HG03135 (cell line): ENCODE results near the gene SLC36A1.

ENCODE experiments used
- ATAC-seq: cut with Tn5 transposase; IDR thresholded peaks from one replicate; pipeline ENCODE4 v1.9.1; 2021; ENCODE audit warnings: mild to moderate bottlenecking, moderate library complexity; ENCODE audit not compliant: unreplicated experiment

Gene SLC36A1

GRCh38 chr5:151451626-151452520 is 4.5 kb downstream of the SLC36A1 start:
- no peak for ATAC-seq

- ATAC-seq: no peak
Measured at GRCh38 chr5:151454166-151454565, 6.8 kb downstream of the SLC36A1 start.

- no peak for ATAC-seq
Measured at GRCh38 chr5:151454889-151455288, 7.5 kb downstream of the SLC36A1 start.

- ATAC-seq: no peak
Measured at GRCh38 chr5:151456321-151456940, 9.0 kb downstream of the SLC36A1 start.

- no peak for ATAC-seq
Measured at GRCh38 chr5:151458314-151458713, 10.9 kb downstream of the SLC36A1 start.

DNA sequence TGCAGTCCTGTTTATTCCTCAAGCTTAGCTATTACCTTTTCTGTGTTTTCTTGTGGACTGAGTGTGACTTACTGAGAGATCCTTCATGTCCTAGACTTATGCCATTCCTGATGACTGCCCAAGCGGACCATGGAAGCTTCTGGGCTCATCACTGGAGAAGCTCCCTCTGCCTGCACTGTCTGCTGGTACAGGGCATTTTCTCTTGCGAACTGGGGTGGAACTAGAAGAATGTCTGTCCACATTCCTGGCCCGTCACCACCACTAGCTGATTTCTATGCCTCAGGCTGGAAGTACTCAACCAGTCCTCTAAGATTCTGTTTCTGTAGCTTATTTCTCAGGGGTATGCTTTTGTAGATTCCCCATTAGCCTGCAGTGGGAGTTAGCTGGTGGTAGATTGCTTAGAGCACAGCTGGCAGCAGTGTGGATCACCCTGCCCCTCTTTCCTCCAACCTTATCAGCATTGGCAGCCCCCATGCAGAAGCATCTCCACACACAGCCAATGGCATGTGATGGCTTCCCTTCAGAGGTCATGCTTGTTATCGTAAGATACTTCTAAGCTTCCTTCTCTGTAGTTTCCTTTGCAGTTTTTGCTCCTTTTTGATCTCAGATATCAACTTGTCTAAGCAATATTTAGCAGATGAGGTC is 12.4 kb downstream of the SLC36A1 start:
- ATAC-seq: no peak

DNA sequence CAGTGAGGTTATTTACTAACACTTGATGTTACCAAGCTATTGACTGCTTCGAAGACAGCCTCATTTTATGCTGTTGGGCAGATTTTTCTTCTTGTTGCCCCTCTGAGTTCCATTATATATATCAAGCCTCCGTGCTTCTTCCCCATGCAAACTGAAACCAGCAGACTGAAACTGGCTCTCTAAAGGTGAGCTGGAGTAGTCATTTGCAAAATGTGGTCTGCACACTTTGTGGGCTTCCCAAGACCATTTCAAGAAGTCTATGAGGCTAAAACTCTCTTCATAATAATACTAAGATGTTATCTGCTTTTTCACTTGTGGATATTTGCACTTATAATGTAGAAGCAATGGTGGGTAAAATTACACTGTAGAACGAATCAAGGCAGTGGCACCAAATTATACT is 13.9 kb downstream of the SLC36A1 start:
- peak; percentile 86 for ATAC-seq

DNA sequence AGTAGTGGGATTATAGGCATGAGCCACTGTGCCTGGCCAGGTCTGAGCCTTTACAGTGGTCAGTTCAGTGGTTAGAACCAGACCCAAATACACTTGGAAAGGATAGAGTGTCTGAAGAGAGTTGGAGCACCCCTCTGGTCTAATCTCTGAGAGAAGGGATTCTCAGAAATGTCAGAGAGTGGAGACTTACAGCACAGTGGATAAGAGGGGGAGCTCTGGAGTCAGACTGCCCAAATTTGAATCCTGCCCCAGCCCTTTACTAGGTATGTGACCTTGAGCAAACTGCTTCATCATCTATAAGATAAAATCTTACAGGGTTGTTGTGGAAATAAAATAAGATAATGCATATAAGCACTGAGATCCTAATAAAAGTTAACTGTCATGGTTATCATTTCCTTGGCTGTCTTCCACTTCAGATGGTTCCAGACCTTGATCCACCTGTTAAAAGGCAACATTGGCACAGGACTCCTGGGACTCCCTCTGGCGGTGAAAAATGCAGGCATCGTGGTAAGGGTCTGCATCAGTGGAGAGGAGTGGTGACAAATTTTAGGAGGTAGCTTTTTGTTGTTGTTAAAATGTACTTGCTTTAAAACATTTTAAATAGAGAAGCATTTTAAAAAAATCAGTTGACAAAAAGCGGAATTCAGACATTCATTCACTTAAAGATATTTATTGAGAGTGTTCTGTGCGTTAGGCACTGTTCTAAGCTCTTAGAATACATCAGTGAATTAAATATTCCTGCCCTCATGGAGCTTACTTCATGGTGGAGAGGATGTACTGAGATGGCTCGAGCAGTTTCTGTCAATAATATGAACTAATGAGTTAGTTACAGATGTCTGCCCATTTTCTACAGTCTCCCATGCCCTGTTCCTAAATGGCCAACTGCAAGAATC is 16.0 kb downstream of the SLC36A1 start:
- ATAC-seq: no peak

- ATAC-seq: no peak
Measured at GRCh38 chr5:151464101-151464500, 16.7 kb downstream of the SLC36A1 start.

DNA sequence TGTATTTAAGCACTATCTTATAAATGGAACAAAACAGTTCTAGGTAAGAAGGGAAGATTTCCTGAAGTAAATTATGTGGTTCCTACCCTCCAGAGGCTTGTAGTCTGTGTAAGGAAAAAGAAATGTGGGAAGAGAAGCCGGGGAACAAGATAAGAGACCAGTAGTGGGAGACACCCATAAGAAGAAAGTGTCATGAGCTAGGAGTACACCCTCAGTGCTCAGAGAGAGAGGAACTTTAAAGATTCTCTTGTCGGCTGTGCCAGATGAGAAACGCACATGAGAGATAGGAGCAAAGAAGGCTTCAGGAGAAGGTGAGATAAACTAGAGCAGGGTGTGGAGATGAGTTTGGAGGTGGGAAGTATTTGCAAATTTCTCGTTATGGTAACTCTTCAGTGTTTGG is 18.1 kb downstream of the SLC36A1 start:
- no peak for ATAC-seq

DNA sequence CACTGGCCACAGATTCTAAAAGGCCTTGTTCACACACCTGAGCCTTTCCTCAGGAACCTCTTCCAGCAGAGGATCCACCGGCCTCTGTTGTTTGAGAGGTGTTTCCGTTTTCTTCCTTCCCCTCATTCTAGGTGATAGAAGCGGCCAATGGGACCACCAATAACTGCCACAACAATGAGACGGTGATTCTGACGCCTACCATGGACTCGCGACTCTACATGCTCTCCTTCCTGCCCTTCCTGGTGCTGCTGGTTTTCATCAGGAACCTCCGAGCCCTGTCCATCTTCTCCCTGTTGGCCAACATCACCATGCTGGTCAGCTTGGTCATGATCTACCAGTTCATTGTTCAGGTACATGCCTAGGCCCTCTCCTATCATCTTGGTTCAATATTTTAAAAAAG is 20.2 kb downstream of the SLC36A1 start:
- ATAC-seq: no peak

GRCh38 chr5:151469386-151469785 is 22.0 kb downstream of the SLC36A1 start:
- no peak for ATAC-seq

DNA sequence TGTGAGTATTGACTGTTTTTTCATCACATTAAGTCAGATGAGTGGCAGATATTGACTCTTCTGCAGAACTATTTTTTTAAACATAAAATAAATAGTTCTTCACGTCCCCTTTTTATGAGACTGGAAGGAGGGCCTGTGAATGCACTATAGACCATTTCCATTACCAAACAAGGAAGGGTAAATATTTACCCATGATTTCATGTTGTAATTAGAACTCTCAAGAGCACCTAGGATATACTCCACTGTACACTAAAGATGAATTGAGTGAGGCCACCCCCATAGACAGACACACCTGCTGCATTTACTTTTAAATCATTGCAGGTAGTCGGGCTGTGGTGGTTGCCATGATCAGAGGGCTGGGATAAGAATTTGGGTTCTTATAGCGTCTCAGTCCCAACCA is 22.6 kb downstream of the SLC36A1 start:
- no peak for ATAC-seq

DNA sequence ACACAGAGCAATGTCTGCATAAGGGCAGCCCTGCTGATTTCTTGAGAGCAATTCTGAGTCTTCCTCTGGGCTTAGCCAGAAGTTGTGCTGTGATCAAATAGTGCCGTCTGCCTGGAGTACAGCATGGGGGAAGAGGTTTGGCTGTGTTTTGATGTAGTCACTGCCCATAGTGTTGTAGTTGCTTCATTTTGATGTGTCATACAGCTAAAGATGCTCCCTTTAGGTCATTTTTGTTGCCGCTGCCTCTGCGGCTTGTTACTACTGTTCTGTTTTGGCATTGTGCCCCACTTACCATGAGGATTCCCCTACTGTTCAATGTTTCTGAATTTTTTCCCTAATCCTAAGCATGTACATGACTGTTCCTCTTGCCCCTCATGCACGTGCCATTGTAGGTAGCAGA is 23.0 kb downstream of the SLC36A1 start:
- no peak for ATAC-seq

- no peak for ATAC-seq
Measured at GRCh38 chr5:151471276-151471675, 23.9 kb downstream of the SLC36A1 start.

DNA sequence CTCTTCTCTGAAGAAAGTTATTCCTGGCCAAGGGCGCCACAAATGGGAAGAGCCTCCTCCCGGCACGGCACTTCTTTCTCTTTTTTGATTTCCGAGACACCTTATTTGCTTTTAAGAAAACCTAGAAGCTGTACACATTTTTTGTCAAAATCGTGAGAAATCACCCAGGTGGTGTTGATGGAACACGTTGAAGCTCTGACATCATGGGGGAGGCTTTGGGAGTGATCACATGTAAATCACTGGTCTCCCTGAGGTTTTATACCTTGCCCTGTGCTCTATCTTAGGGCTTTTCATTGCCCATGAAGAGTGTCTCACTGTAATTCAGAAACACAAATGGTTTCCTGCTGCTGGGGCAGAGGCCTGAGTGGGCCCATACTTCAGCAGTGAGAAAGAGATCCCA is 27.4 kb downstream of the SLC36A1 start:
- ATAC-seq: no peak

DNA sequence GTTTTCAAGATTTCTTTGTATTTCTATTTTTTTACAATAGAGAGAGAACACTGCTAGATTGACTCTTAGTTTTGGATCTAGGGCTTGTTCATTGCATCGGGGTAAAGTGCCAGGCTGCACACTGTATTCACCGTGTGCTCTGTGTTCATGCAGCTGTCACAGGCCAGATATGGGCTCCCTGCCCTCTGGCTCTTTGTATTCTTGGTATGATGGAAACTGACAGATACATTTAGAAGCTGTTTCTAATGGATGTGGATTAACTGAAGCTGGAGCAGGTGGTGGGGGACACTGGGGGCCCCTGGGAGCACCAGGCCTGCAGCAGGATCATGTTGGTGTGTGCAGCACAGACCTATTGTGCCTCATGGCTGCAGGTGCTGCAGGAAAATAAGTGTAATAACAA is 28.0 kb downstream of the SLC36A1 start:
- ATAC-seq: no peak

- no peak for ATAC-seq
Measured at GRCh38 chr5:151476016-151476415, 28.6 kb downstream of the SLC36A1 start.

DNA sequence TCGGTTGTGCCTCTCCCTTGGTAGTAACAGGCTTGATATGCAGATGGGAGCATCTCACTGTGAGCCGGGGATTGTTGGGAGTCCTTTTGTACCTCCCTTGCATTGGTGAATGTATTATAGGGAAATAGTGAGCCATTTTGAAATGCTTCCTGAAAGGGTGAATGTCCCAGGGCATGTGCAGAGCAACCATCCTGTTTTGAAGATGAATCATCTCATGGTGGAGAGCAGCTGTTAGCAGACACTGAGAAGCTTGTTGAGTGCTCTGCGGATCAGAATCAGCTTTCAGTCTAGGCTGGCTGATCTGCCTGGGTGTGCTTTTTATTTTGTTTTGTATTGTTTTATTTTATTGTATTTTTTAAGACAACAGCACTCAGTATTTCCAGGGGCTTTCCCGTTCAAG is 29.7 kb downstream of the SLC36A1 start:
- no peak for ATAC-seq

GRCh38 chr5:151480384-151481293 is 33.2 kb downstream of the SLC36A1 start:
- no peak for ATAC-seq
